Measurements from ENCODE around the gene P4HA1.
"Not testable (repeated sequence)": the region's sequence is repeated elsewhere in the genome, so short reads cannot be mapped to it uniquely, and the experiment has no call there.

P4HA1 gene
- total RNA-seq = 36.0 to 40.5 reads per million in 2 donors

- DNase-seq = peak; percentile 96
These were observed at the start of gene P4HA1 for GRCh38 chr10:73096449-73097304. P4HA1 (minus strand) TSS chr10:73096866; CDS start chr10:73074883, 21,983 bp downstream.

GRCh38 chr10:73141603-73142002 is 44.9 kb upstream of the P4HA1 start:
- DNase-seq = no peak

- no peak for DNase-seq
These were observed 42.6 kb upstream of the P4HA1 start for GRCh38 chr10:73139251-73139650.

GRCh38 chr10:73136627-73137026 is 40.0 kb upstream of the P4HA1 start:
- no peak for DNase-seq

- no peak for DNase-seq
These were observed 38.1 kb upstream of the P4HA1 start for GRCh38 chr10:73134727-73135126.

- DNase-seq = no peak
These were observed 35.4 kb upstream of the P4HA1 start for GRCh38 chr10:73131913-73132686.

GRCh38 chr10:73131301-73131700 is 34.6 kb upstream of the P4HA1 start:
- DNase-seq = no peak

- no peak for DNase-seq
These were observed 29.7 kb upstream of the P4HA1 start for GRCh38 chr10:73126343-73126742.

GRCh38 chr10:73119952-73120351 is 23.3 kb upstream of the P4HA1 start:
- DNase-seq = no peak

- DNase-seq = no peak
These were observed 22.8 kb upstream of the P4HA1 start for GRCh38 chr10:73119457-73119856.

- DNase-seq = no peak
These were observed 21.5 kb upstream of the P4HA1 start for GRCh38 chr10:73117976-73118743.

- no peak for DNase-seq
These were observed 19.4 kb upstream of the P4HA1 start for GRCh38 chr10:73116017-73116416.

GRCh38 chr10:73113551-73113950 is 16.9 kb upstream of the P4HA1 start:
- DNase-seq = no peak

GRCh38 chr10:73112032-73112431 is 15.4 kb upstream of the P4HA1 start:
- DNase-seq = not testable (repeated sequence)

GRCh38 chr10:73110345-73110849 is 13.7 kb upstream of the P4HA1 start, which contains the start of gene NUDT13:
NUDT13 (plus strand) TSS chr10:73110455; CDS start chr10:73114366, 3,911 bp downstream.
- peak; percentile 16 for DNase-seq

GRCh38 chr10:73109248-73109652 is 12.6 kb upstream of the P4HA1 start:
- DNase-seq = not testable (repeated sequence)

- no peak for DNase-seq
These were observed 9.6 kb upstream of the P4HA1 start for GRCh38 chr10:73106301-73106700.

GRCh38 chr10:73099141-73099540 is 2.5 kb upstream of the P4HA1 start:
- no peak for DNase-seq

- no peak for DNase-seq
These were observed 622 bp upstream of the P4HA1 start for GRCh38 chr10:73097305-73097670.

GRCh38 chr10:73096041-73096448 is 621 bp downstream of the P4HA1 start:
- DNase-seq = peak; percentile 60

- DNase-seq = peak; percentile 24
These were observed 1.1 kb downstream of the P4HA1 start for GRCh38 chr10:73095481-73096021.

GRCh38 chr10:73094986-73095480 is 1.6 kb downstream of the P4HA1 start:
- no peak for DNase-seq
